ENCODE measurements around the gene TSHZ3. TPM values are rescaled to one million over a fixed set of nuclear protein-coding genes. Genes with fewer than 3 reads are reported as not detected.

The TSHZ3 gene
- total RNA-seq, 2 donors from 2014 or later = 0.27 to 2.9 TPM

GRCh38 chr19:31254180-31254551 lies 95.1 kb downstream of the TSHZ3 start:
- no peak for ATAC-seq

GRCh38 chr19:31253526-31254179 lies 95.6 kb downstream of the TSHZ3 start:
- ATAC-seq = no peak
- no peak overlapping the region for H3K27ac Mint-ChIP-seq
- no peak for DNase-seq (ENCODE audit: low spot score in 2 of 2)
- no peaks in the 10 kb centered on the region for H3K36me3 Mint-ChIP-seq
- H3K9me3 Mint-ChIP-seq = no peaks in the 10 kb centered on the region

More at GRCh38 chr19:31254180-31254551, 95.1 kb downstream of the TSHZ3 start:
- no peaks in the 10 kb centered on the region for H3K9me3 Mint-ChIP-seq
- no peak for DNase-seq (ENCODE audit: low spot score in 2 of 2)
- no peaks in the 10 kb centered on the region for H3K36me3 Mint-ChIP-seq
- H3K27ac Mint-ChIP-seq = no peak overlapping the region

- H3K27ac Mint-ChIP-seq = no peak overlapping the region
- H3K36me3 Mint-ChIP-seq = no peaks in the 10 kb centered on the region
- DNase-seq (ENCODE audit: low spot score in 2 of 2) (no peak), ATAC-seq (no peak)
- no peaks in the 10 kb centered on the region for H3K9me3 Mint-ChIP-seq
Measured at GRCh38 chr19:31252441-31252840, 96.8 kb downstream of the TSHZ3 start.

- Mint-ChIP-seq H3K36me3 (no peaks in the 10 kb centered on the region), H3K9me3 (no peaks in the 10 kb centered on the region), H3K27ac (no peak overlapping the region)
- ATAC-seq (no peak), DNase-seq (ENCODE audit: low spot score in 2 of 2) (no peak)
Measured at GRCh38 chr19:31249217-31249616, 100.0 kb downstream of the TSHZ3 start.

- DNase-seq (ENCODE audit: low spot score in 2 of 2) (no peak), ATAC-seq (no peak)
- Mint-ChIP-seq H3K9me3 (peaks cover 0 to 2% of the 10 kb centered on the region in 2 donors), H3K36me3 (no peaks in the 10 kb centered on the region), H3K27ac (no peak overlapping the region)
Measured at GRCh38 chr19:31235806-31236205, 113.4 kb downstream of the TSHZ3 start.

- H3K27ac Mint-ChIP-seq = no peak overlapping the region
- no peaks in the 10 kb centered on the region for H3K9me3 Mint-ChIP-seq
- DNase-seq (ENCODE audit: low spot score in 2 of 2) (no peak), ATAC-seq (no peak)
- no peaks in the 10 kb centered on the region for H3K36me3 Mint-ChIP-seq
Measured at GRCh38 chr19:31233295-31233800, 115.9 kb downstream of the TSHZ3 start.

GRCh38 chr19:31232871-31233270 lies 116.4 kb downstream of the TSHZ3 start:
- H3K27ac Mint-ChIP-seq = no peak overlapping the region
- peaks cover 0 to 1% of the 10 kb centered on the region in 2 donors for H3K9me3 Mint-ChIP-seq
- ATAC-seq (no peak), DNase-seq (ENCODE audit: low spot score in 2 of 2) (no peak)
- no peaks in the 10 kb centered on the region for H3K36me3 Mint-ChIP-seq

- Mint-ChIP-seq H3K9me3 (peaks cover 0 to 4% of the 10 kb centered on the region in 2 donors), H3K27ac (no peak overlapping the region), H3K36me3 (no peaks in the 10 kb centered on the region)
- DNase-seq (ENCODE audit: low spot score in 2 of 2) (no peak), ATAC-seq (no peak)
Measured at GRCh38 chr19:31232180-31232579, 117.1 kb downstream of the TSHZ3 start.

- ATAC-seq = no peak
- Mint-ChIP-seq H3K36me3 (peaks cover 0 to 5% of the 10 kb centered on the region in 2 donors), H3K27ac (no peak overlapping the region), H3K9me3 (peaks cover 4 to 9% of the 10 kb centered on the region in 2 donors)
- no peak for DNase-seq (ENCODE audit: low spot score in 2 of 2)
Measured at GRCh38 chr19:31231237-31231636, 118.0 kb downstream of the TSHZ3 start.

GRCh38 chr19:31226151-31226935 lies 122.9 kb downstream of the TSHZ3 start:
- Mint-ChIP-seq H3K9me3 (peaks cover 11 to 22% of the 10 kb centered on the region in 2 donors), H3K36me3 (peaks cover 0 to 14% of the 10 kb centered on the region in 2 donors), H3K27ac (no peak overlapping the region)
- ATAC-seq (peak in 1 of 2 donors; percentile 24), DNase-seq (ENCODE audit: low spot score in 2 of 2) (no peak)
